SK-N-SH (cell line): ENCODE results near the gene AGT. TPM values are rescaled to one million over a fixed set of nuclear protein-coding genes. Genes with fewer than 3 reads are reported as not detected.

Experiments
- CTCF ChIA-PET: fragments of 300-600, 350-600 bp; formaldehyde crosslinking; extraction: SDS; loops from one replicate; lab custom pipeline; 2021; lab: Yijun Ruan, JAX
- POLR2A ChIA-PET: fragments of 350-600 bp; sonication (Branson Sonifier 250); formaldehyde crosslinking; extraction: SDS; loops from one replicate; lab custom pipeline; 2020; ENCODE audit warnings: antibody characterized with exemption, inconsistent platforms; lab: Yijun Ruan, JAX
- DNase-seq: peaks from one replicate; pipeline ENCODE4 v3.0.0; 2012
- H2AFZ ChIP-seq: fragments of 200-600 bp; sonication (generic); 2 replicates; pipeline ENCODE4 v1.8.1; 2016; ENCODE audit warnings: antibody characterized with exemption, mild to moderate bottlenecking, low read depth
- H3F3A ChIP-seq: fragments of 200-600 bp; sonication (generic); replicated peaks from 2 replicates; pipeline ENCODE3; 2016; ENCODE audit warnings: antibody characterized with exemption, mild to moderate bottlenecking; ENCODE audit not compliant: insufficient read depth
- H3K27ac ChIP-seq, 2 experiments: fragments of 200-500 bp in 1 of 2; fragments of 200-600 bp in 1 of 2; sonication (Bioruptor generic) in 1 of 2; sonication (generic), shearing (Covaris generic) in 1 of 2; 2 replicates each; pipeline versions ENCODE4 v1.5.1 to v1.6.1; 2014 to 2016; ENCODE audit warnings: low read depth in 2 of 2, inconsistent platforms in 1 of 2, low read length in 1 of 2, mild to moderate bottlenecking in 1 of 2, mixed read lengths in 1 of 2
- H3K27me3 ChIP-seq: fragments of 200-600 bp; sonication (generic), shearing (Covaris generic); 2 replicates; pipeline ENCODE4 v1.6.1; 2016; ENCODE audit warnings: mixed run types; ENCODE audit not compliant: insufficient read depth
- H3K36me3 ChIP-seq, 2 experiments: fragments of 200-500 bp in 1 of 2; fragments of 200-600 bp in 1 of 2; sonication (Bioruptor generic) in 1 of 2; sonication (generic) in 1 of 2; replicated peaks in 1 of 2; 2 replicates each; pipeline versions ENCODE3 to v1.5.1; 2014 to 2016; ENCODE audit warnings: low read length in 1 of 2, mild to moderate bottlenecking in 1 of 2; ENCODE audit not compliant: insufficient read depth in 2 of 2, control insufficient read depth in 1 of 2
- H3K4me1 ChIP-seq, 2 experiments: fragments of 200-500 bp in 1 of 2; fragments of 200-600 bp in 1 of 2; sonication (Bioruptor generic) in 1 of 2; sonication (generic), shearing (Covaris generic) in 1 of 2; 2 replicates each; pipeline versions ENCODE4 v1.5.1 to v1.6.1; 2014 to 2016; ENCODE audit warnings: low read depth in 1 of 2, low read length in 1 of 2, mixed run types in 1 of 2; ENCODE audit not compliant: insufficient read depth in 2 of 2, control insufficient read depth in 1 of 2
- H3K4me2 ChIP-seq: fragments of 200-600 bp; sonication (generic), shearing (Covaris generic); 2 replicates; pipeline ENCODE4 v1.6.1; 2017; ENCODE audit warnings: mixed run types
- H3K4me3 ChIP-seq, 2 experiments: fragments of 200-500 bp in 1 of 2; fragments of 200-600 bp in 1 of 2; sonication (Bioruptor generic) in 1 of 2; sonication (generic), shearing (Covaris generic) in 1 of 2; 2 replicates each; pipeline versions ENCODE4 v1.5.1 to v1.8.1; 2014 to 2016; ENCODE audit warnings: low read depth in 2 of 2, inconsistent platforms in 1 of 2, low read length in 1 of 2, mild to moderate bottlenecking in 1 of 2, mixed read lengths in 1 of 2, moderate library complexity in 1 of 2
- H3K79me2 ChIP-seq: fragments of 200-600 bp; sonication (generic); 2 replicates; pipeline ENCODE4 v1.8.1; 2017; ENCODE audit warnings: mild to moderate bottlenecking; ENCODE audit not compliant: insufficient read depth
- H3K9ac ChIP-seq: fragments of 200-600 bp; sonication (generic); 2 replicates; pipeline ENCODE4 v1.6.1; 2017; ENCODE audit warnings: mixed run types
- H3K9me2 ChIP-seq: fragments of 200-600 bp; sonication (generic); 2 replicates; pipeline ENCODE4 v1.6.1; 2017; ENCODE audit warnings: mixed run types
- H3K9me3 ChIP-seq: fragments of 200-600 bp; sonication (generic); 2 replicates; pipeline ENCODE4 v1.6.1; 2017; ENCODE audit warnings: mixed run types, mild to moderate bottlenecking, moderate library complexity
- H4K20me1 ChIP-seq: fragments of 200-600 bp; sonication (generic); 2 replicates; pipeline ENCODE4 v1.6.1; 2017; ENCODE audit warnings: mild to moderate bottlenecking, mixed run types; ENCODE audit not compliant: insufficient read depth
- ELF1 ChIP-seq: IDR thresholded peaks from 2 replicates; pipeline ENCODE4 v1.4.0; 2012
- EP300 ChIP-seq, 2 experiments: IDR thresholded peaks; 2 replicates each; pipeline versions ENCODE4 v1.4.0 to v1.6.1; 2012; ENCODE audit warnings: borderline replicate concordance in 1 of 2, low read depth in 1 of 2, low read length in 1 of 2
- FOSL2 ChIP-seq: IDR thresholded peaks from 2 replicates; pipeline ENCODE4 v1.4.0; 2012; ENCODE audit warnings: low read depth, mild to moderate bottlenecking, moderate library complexity, borderline replicate concordance
- NFIC ChIP-seq: IDR thresholded peaks from 2 replicates; pipeline ENCODE4 v1.4.0; 2012; ENCODE audit warnings: borderline replicate concordance
- NRF1 ChIP-seq: IDR thresholded peaks from 2 replicates; pipeline ENCODE4 v1.6.1; 2012; ENCODE audit warnings: low read depth, mild to moderate bottlenecking, low read length
- RCOR1 ChIP-seq: fragments of 150-350 bp; IDR thresholded peaks from 2 replicates; pipeline ENCODE4 v1.6.1; 2017; ENCODE audit warnings: antibody characterized with exemption, low read length
- YY1 ChIP-seq: IDR thresholded peaks from 2 replicates; pipeline ENCODE4 v1.4.0; 2012; ENCODE audit warnings: low read depth, mild to moderate bottlenecking
- WGBS: methylation state at CpG from one replicate; pipeline ENCODE4 v1.1.6; 2017; ENCODE audit warnings: low lambda C conversion rate; 5-methylcytosine and 5-hydroxymethylcytosine counted together
- polyA plus RNA-seq, 3 experiments: library from polyadenylated mRNA; depleted of rRNA; stranded (reverse); fragments of >200 nt; gene quantifications; 2 replicates each; pipeline ENCODE4 v1.2.3, GENCODE V29; 2012
- TF ChIP-seq, protein P1 (sequence below): IDR thresholded peaks from 2 replicates; pipeline ENCODE4; 2012
- TF ChIP-seq, protein P2 (sequence below): fragments of 150-350 bp; IDR thresholded peaks from 2 replicates; pipeline ENCODE4 v1.6.1; 2016; ENCODE audit warnings: mild to moderate bottlenecking, low read depth, low read length

Gene AGT
- polyA plus RNA-seq, 1 of the 3 experiments (the other 2 are of a cell fraction) = 0.39 TPM

DNA sequence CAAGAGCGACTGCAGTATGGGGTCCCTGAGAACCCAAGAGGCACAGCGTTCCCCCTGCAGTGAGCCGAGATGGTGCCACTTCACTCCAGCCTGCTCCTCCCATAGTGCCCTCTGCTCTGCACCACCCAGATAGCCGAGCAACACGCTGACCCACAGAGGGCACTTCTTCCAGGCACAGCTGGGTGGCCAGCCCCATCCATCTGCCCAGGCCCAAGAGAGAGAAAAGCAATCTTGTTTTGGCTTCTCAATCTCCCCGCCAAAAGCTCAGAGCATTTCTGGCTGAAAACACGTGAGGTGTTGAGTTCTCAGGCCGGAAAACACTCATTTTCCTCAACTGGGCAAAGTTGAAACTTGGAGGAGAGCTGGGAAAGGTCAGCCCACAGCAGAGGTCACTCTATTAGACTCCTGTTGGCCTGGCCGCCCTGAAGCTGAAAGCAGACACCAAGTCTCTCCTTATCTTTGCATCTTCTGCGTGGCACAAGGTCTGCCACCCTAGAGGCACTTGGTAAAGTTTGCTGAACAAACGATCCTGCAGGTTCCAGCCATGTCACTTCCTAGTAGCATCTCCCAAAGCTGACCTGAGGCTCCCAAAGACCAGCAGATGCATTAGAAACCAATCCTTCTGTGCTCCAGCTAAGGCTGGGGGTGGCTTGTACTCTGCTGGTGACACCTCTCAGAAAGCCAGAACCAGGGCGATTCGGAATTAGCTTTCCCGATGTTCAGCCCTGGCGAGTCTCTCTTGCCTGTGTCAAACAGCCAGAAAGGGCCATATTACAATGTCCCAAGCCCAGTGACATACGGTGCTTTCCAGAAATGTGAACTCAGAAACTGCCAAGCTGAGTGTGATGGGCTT is 44.2 kb upstream of the AGT start:
- 46% methylated on average over 14 of the region's 16 CpGs for WGBS
- Histone ChIP-seq H3K9ac (no peak overlapping the region), H3K4me3 (no peak overlapping the region), H3K4me2 (no peak overlapping the region), H3K79me2 (no peaks in the 10 kb centered on the region), H3K27ac (peak overlapping the region in 1 of 2 experiments; percentile 7; a peak in 1 of 4 replicates), H3K4me1 (peaks cover 0 to 30% of the 10 kb centered on the region in 2 experiments; a peak in 1 of 4 replicates), H3K9me2 (no peaks in the 10 kb centered on the region), H3K36me3 (no peaks in the 10 kb centered on the region), H3K27me3 (peaks cover 14% of the 10 kb centered on the region; the same call in 1 of the 2 replicates), H3K9me3 (no peaks in the 10 kb centered on the region)
- DNase-seq = no peak
- CTCF ChIA-PET = interaction anchor here (1.3 to 1.5 kb wide), 2 partner anchors 116 to 453 kb away, joined by 3 to 5 read pairs; partner anchors contain the start of gene COG2
- TF ChIP-seq FOSL2 = no peak
- no peak for TF ChIP-seq EP300 (IDR thresholded peaks at IDR 0.05; ENCODE audit: borderline replicate concordance in 1 of 2, low read depth in 1 of 2, low read length in 1 of 2)
- TF ChIP-seq, all 33 proteins: peak for 0
- Histone ChIP-seq H3F3A (no peaks in the 10 kb centered on the region), H2AFZ (no peak overlapping the region), H4K20me1 (no peaks in the 10 kb centered on the region)
- POLR2A ChIA-PET = interaction anchor here (0.7 to 0.9 kb wide), 2 partner anchors 14 to 116 kb away, joined by 3 read pairs; partner anchors contain the start of gene COG2

DNA sequence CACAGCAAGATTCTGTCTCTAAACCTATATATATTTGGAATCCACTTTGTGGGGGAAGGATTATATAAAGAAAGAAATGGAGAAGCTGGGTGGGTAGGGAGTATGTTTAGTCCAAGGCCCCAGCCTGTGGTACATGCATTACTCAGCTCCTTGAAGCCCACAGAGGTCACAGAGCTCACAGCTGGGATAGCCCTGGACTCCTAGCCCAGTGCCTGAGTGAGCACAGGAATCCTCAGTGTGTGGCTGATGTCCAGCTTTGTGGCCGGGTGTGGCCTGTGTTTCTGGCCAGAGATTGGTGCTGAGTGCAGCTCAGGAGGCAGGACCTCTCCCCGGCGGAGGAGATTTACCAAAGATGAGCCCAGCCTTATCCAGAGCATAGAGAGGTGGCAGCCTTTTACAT is 40.9 kb upstream of the AGT start:
- no peak overlapping the region for H3K9ac ChIP-seq
- no peaks in the 10 kb centered on the region for H3K36me3 ChIP-seq
- ChIA-PET CTCF (no interaction called here), POLR2A (no interaction called here)
- H3K9me3 ChIP-seq = no peaks in the 10 kb centered on the region
- H3K27ac ChIP-seq = no peak overlapping the region
- H3K79me2 ChIP-seq = no peaks in the 10 kb centered on the region
- no peak overlapping the region for H3K4me2 ChIP-seq
- H3K4me3 ChIP-seq = no peak overlapping the region
- peaks cover 9% of the 10 kb centered on the region; the same call in 1 of the 2 replicates for H3K27me3 ChIP-seq
- TF ChIP-seq NRF1 = no peak
- TF ChIP-seq, protein P1, sequence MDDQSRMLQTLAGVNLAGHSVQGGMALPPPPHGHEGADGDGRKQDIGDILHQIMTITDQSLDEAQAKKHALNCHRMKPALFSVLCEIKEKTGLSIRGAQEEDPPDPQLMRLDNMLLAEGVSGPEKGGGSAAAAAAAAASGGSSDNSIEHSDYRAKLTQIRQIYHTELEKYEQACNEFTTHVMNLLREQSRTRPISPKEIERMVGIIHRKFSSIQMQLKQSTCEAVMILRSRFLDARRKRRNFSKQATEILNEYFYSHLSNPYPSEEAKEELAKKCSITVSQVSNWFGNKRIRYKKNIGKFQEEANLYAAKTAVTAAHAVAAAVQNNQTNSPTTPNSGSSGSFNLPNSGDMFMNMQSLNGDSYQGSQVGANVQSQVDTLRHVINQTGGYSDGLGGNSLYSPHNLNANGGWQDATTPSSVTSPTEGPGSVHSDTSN = no peak
- TF ChIP-seq ELF1 = no peak
- no peak for TF ChIP-seq RCOR1
- no peak for TF ChIP-seq EP300 (IDR thresholded peaks at IDR 0.05; ENCODE audit: borderline replicate concordance in 1 of 2, low read depth in 1 of 2, low read length in 1 of 2)
- TF ChIP-seq YY1 = no peak
- no peak for TF ChIP-seq NFIC
- TF ChIP-seq, protein P2, sequence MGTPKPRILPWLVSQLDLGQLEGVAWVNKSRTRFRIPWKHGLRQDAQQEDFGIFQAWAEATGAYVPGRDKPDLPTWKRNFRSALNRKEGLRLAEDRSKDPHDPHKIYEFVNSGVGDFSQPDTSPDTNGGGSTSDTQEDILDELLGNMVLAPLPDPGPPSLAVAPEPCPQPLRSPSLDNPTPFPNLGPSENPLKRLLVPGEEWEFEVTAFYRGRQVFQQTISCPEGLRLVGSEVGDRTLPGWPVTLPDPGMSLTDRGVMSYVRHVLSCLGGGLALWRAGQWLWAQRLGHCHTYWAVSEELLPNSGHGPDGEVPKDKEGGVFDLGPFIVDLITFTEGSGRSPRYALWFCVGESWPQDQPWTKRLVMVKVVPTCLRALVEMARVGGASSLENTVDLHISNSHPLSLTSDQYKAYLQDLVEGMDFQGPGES = no peak
- WGBS = no CpG with 5 or more reads among the region's 3 CpGs
- H4K20me1 ChIP-seq = no peaks in the 10 kb centered on the region
- no peak for DNase-seq
- no peaks in the 10 kb centered on the region for H3F3A ChIP-seq
- H3K9me2 ChIP-seq = no peaks in the 10 kb centered on the region
- H3K4me1 ChIP-seq = peaks cover 0 to 29% of the 10 kb centered on the region in 2 experiments; a peak in 1 of 4 replicates
- H2AFZ ChIP-seq = no peak overlapping the region
